Fibroblast of pulmonary artery (primary cell): ENCODE measurements around the gene GFER.

Experiments
- DNase-seq: peaks from one replicate; pipeline ENCODE4 v3.0.0-alpha.2; 2010; ENCODE audit warnings: low read depth
- H3K4me3 ChIP-seq: replicated peaks from 2 replicates; pipeline ENCODE4 v1.5.1; 2011; ENCODE audit warnings: low read depth, mild to moderate bottlenecking, control low read depth, low read length, moderate library complexity
- CTCF ChIP-seq: IDR thresholded peaks from 2 replicates; pipeline ENCODE4 v1.5.1; 2011; ENCODE audit warnings: mild to moderate bottlenecking, control low read depth, low read length, inconsistent platforms; ENCODE audit errors: missing control alignments

Gene GFER

GRCh38 chr16:1972490-1972877, 11.5 kb upstream of the GFER start:
- no peak for TF ChIP-seq CTCF
- H3K4me3 ChIP-seq: peak overlapping the region; percentile 86
- no peak for DNase-seq

GRCh38 chr16:1973461-1974156, 10.4 kb upstream of the GFER start:
- no peak overlapping the region for H3K4me3 ChIP-seq
- DNase-seq: no peak
- no peak for TF ChIP-seq CTCF

GRCh38 chr16:1974157-1975070, 9.6 kb upstream of the GFER start:
- DNase-seq: no peak
- no peak for TF ChIP-seq CTCF
- H3K4me3 ChIP-seq: no peak overlapping the region

GRCh38 chr16:1975432-1976215, 8.4 kb upstream of the GFER start:
- DNase-seq: no peak
- H3K4me3 ChIP-seq: no peak overlapping the region
- no peak for TF ChIP-seq CTCF

GRCh38 chr16:1976216-1976520, 7.8 kb upstream of the GFER start:
- no peak overlapping the region for H3K4me3 ChIP-seq
- no peak for DNase-seq
- TF ChIP-seq CTCF: no peak

- no peak for TF ChIP-seq CTCF
- DNase-seq: no peak
- H3K4me3 ChIP-seq: no peak overlapping the region
Observed at GRCh38 chr16:1976951-1977874, 6.8 kb upstream of the GFER start.
